Pancreas (tissue), 10 donors: ENCODE measurements around the gene PREB. TPM values are rescaled to one million over a fixed set of nuclear protein-coding genes. Genes with fewer than 3 reads are reported as not detected.

Source experiments
- ATAC-seq, 4 donors: fragments of 200-7000 bp; cut with Tn5 transposase; one replicate each; pipeline versions ENCODE4 v1.8.0 to v1.9.1; 2020; ENCODE audit warnings: mild to moderate bottlenecking in 4 of 4, moderate library complexity in 4 of 4
- DNase-seq, 6 donors: peaks; one replicate each; pipeline ENCODE4 v3.0.0-alpha.2; 2020
- FAIRE-seq: peaks from 2 replicates; lab custom pipeline; 2012; peaks lifted over from hg19 to GRCh38; lab: Jason Lieb, UNC
- H3K27ac ChIP-seq, 4 donors: fragments of 200-600 bp; sonication (generic); 1 replicate in 3 of 4; 2 replicates in 1 of 4; pipeline versions ENCODE4 v1.5.0 to v1.8.0; 2020
- H3K27me3 ChIP-seq, 4 donors: fragments of 200-600 bp; one replicate each; pipeline ENCODE4 v1.8.0; 2021
- H3K36me3 ChIP-seq, 3 donors: fragments of 200-600 bp; sonication (generic) in 1 of 3; one replicate each; pipeline versions ENCODE4 v1.5.0 to v1.8.0; 2020 to 2021
- H3K4me1 ChIP-seq, 3 donors: fragments of 200-600 bp; one replicate each; pipeline ENCODE4 v1.8.0; 2021
- H3K4me3 ChIP-seq, 4 donors: fragments of 200-600 bp; sonication (generic) in 2 of 4; one replicate each; pipeline versions ENCODE4 v1.5.0 to v1.8.0; 2020 to 2021
- H3K9me3 ChIP-seq, 4 donors: fragments of 200-600 bp; one replicate each; pipeline ENCODE4 v1.8.0; 2021
- CTCF ChIP-seq, 4 donors: fragments of 200-600 bp; sonication (generic) in 3 of 4; IDR thresholded peaks; one replicate each; pipeline versions ENCODE4 v1.5.0 to v1.8.0; 2021; ENCODE audit warnings: antibody characterized with exemption in 4 of 4
- WGBS, 2 donors: extraction: QIAGEN DNeasy Blood & Tissue Kit; methylation state at CpG; one replicate each; pipeline ENCODE4 v1.1.7; 2013; 5-methylcytosine and 5-hydroxymethylcytosine counted together
- intact Hi-C, 3 donors: fragments of 100-400 bp; cut with DNase I; formaldehyde crosslinking; loops; one replicate each; pipeline versions ENCODE4 v1.11.1 to v1.14.2; 2022
- polyA plus RNA-seq, 2 donors: library from polyadenylated mRNA; stranded (reverse); fragments of 200-250 nt; gene quantifications; one replicate each; pipeline ENCODE4 v1.2.3, GENCODE V29; 2013
- total RNA-seq, 6 donors: library from RNA; stranded (reverse); fragmentation: NEBNext Ultra II Directional in 4 of 6; extraction: Animal tissue kit (Norgen Biotek cat#: 25700) in 4 of 6; gene quantifications; one replicate each; pipeline versions ENCODE4 v1.2.1 to v1.2.4, GENCODE V29; 2021 to 2023
- donor health status: healthy with polysubstance abuse.
- donor health status: DM: no; HTN: no; CAD: no; lungs with moderate emphysema.
- donor health status: DM: no; HTN: no; CAD: no.
- donor health status: control.
- donor health status: control.
- donor health status: Bipolar disorder and iron deficiency.
- donor health status: DM: yes; HTN: yes; CAD: no.
- donor health status: DM: no; HTN: no; CAD: no.
- donor health status: DM: no; HTN: no; CAD: no.
- donor health status: DM: yes; HTN: yes; CAD: no.

Gene PREB
- total and polyA plus RNA-seq, 8 donors, result 24.6 to 73.6 (median 31.2) TPM

- no peaks in the 10 kb centered on the region for H3K9me3 ChIP-seq
Observed at GRCh38 chr2:27128668-27129571, 5.5 kb downstream of the PREB start.

GRCh38 chr2:27127883-27128667 is 6.4 kb downstream of the PREB start:
- intact Hi-C loops, result no loop called here
- ATAC-seq, result no peak
- WGBS, 2 donors, result 80 to 85% methylated on average over 9 of the region's 9 CpGs
- Histone ChIP-seq H3K4me3 (no peak overlapping the region), H3K27me3 (no peaks in the 10 kb centered on the region), H3K27ac (no peak overlapping the region), H3K36me3 (peaks cover 6 to 16% (median 12%) of the 10 kb centered on the region in 3 donors), H3K9me3 (no peaks in the 10 kb centered on the region), H3K4me1 (peaks cover 0 to 3% (median 2%) of the 10 kb centered on the region in 3 donors)
- TF ChIP-seq CTCF (IDR thresholded peaks at IDR 0.05), result no peak
- DNase-seq, result no peak
- no peak for FAIRE-seq

More at GRCh38 chr2:27128668-27129571, 5.5 kb downstream of the PREB start:
- DNase-seq (no peak), FAIRE-seq (no peak), ATAC-seq (no peak)
- peaks cover 6 to 16% (median 12%) of the 10 kb centered on the region in 3 donors for H3K36me3 ChIP-seq
- no peak for TF ChIP-seq CTCF (IDR thresholded peaks at IDR 0.05)
- H3K4me3 ChIP-seq, result no peak overlapping the region
- no peak overlapping the region for H3K27ac ChIP-seq
- WGBS, 2 donors, result 66 to 79% methylated on average over 11 of the region's 11 CpGs
- intact Hi-C loops, result no loop called here
- H3K27me3 ChIP-seq, result no peaks in the 10 kb centered on the region
- peaks cover 0 to 6% (median 6%) of the 10 kb centered on the region in 3 donors for H3K4me1 ChIP-seq

DNA sequence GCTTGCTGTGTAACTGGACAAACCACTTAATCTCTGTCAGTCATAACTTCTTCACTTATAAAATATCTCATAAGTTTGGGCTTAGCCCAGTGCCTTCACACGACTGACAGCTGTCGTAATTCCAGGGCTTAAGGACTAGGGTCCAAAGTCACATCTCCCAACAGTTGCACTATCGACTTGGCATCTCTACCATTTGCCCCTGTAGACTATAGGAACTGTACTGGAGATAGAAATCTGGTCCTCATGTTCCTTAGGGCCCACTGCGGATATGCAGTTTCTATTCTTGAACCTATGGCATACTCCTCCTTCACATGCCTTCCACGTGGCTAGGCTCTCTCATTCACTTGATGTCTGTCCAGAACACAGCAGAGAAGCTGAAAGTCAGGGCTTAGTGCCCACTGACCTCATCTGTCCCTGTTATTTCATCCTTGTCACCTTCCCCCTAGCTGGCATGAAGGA is 8.2 kb downstream of the PREB start:
- H3K27me3 ChIP-seq, result no peaks in the 10 kb centered on the region
- H3K27ac ChIP-seq, result no peak overlapping the region
- no peak for ATAC-seq
- H3K4me1 ChIP-seq, result peaks cover 0 to 4% (median 0%) of the 10 kb centered on the region in 3 donors
- H3K36me3 ChIP-seq, result peaks cover 4 to 10% (median 9%) of the 10 kb centered on the region in 3 donors
- 33 to 46% methylated on average over 5 of the region's 5 CpGs for WGBS, 2 donors
- no peaks in the 10 kb centered on the region for H3K9me3 ChIP-seq
- FAIRE-seq, result no peak
- no peak overlapping the region for H3K4me3 ChIP-seq
- intact Hi-C loops, result no loop called here
- TF ChIP-seq CTCF (IDR thresholded peaks at IDR 0.05), result no peak
- no peak for DNase-seq

DNA sequence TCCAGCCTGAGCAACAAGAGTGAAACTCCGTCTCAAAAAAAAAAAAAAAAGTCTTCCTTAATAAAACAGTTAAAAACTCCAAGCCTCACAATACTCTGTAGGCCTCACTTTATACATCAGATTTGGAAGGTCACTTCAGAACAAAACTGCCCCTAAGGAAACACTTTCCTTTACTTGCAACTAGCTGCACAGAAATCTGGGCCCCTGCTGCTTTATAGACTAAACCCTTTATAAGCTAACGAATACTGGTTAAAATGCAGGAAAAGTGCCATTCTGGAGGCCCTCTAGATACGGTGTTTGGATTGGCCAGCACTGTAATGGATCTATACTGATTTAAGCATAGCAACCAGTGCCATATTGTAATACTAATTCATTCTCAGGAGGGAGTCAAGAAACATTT is 9.3 kb downstream of the PREB start:
- intact Hi-C loops, result no loop called here
- Histone ChIP-seq H3K4me3 (no peak overlapping the region), H3K9me3 (no peaks in the 10 kb centered on the region), H3K4me1 (peaks cover 0 to 4% (median 0%) of the 10 kb centered on the region in 3 donors), H3K27me3 (no peaks in the 10 kb centered on the region), H3K36me3 (no peaks in the 10 kb centered on the region), H3K27ac (no peak overlapping the region)
- ATAC-seq (no peak), DNase-seq (no peak), FAIRE-seq (no peak)
- 81 to 82% methylated on average over 3 of the region's 3 CpGs for whole genome bisulfite sequencing, 2 donors
- TF ChIP-seq CTCF (IDR thresholded peaks at IDR 0.05), result no peak
